HG03175 (cell line): ENCODE measurements around the gene KPNB1.

Experiments
- ATAC-seq: cut with Tn5 transposase; IDR thresholded peaks from one replicate; pipeline ENCODE4 v1.9.1; 2021; ENCODE audit warnings: mild to moderate bottlenecking, moderate library complexity; ENCODE audit not compliant: unreplicated experiment

KPNB1 gene

DNA sequence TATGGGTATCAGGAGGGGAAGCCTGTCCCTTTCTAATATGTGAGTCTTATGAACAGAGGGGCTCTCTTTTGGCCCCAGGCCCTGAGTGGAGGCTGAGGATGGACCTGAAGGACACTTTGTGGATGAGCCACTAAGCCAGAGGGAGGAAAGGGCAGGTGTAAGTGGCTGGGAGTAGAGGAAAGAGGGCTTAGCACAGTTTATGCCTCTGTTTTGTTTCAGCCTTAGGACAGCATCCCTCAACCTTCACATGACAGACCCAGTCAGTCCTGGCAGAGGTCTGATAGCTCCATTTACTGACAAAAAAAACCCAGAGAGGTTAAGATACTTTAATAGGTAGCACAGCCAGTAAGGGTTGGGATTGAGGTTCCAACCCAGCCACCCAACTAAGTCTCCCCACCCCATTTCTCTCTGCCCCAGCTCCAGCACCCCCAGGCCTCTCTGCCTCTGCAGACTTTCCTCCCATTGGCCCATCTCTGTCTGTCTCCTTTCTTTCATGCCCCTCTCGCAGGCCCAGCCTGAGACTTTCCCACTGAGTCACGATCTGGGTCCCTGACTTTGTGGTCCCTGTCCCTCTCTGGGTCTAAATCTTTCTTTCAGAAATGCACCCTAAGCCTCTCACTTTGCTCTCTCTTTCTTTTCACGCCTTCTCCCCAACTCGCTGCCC is 78.6 kb downstream of the KPNB1 start:
- no peak for ATAC-seq

DNA sequence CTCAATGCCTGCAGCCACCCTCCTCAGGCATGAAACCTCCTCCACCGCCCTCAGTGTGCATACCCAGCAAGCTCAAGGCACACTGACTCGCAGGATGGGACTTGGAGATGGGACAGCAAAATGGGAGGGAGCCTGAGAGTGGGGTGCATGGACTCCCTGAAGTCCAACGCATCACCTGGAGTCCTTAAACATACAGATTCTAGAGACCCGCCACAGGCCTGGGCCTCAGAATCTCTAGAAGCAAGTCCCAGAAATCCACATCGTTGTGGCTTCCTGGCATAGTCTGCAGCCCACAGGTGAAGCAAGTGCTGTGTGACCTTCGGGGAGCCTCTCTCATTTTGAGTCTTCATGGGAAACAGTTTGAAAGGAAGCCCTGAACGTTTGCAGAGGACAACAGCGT is 79.8 kb downstream of the KPNB1 start:
- ATAC-seq, result no peak

- no peak for ATAC-seq
Measured at GRCh38 chr17:47730681-47731080, 81.0 kb downstream of the KPNB1 start.

- ATAC-seq, result no peak
Measured at GRCh38 chr17:47731396-47731795, 81.7 kb downstream of the KPNB1 start.

DNA sequence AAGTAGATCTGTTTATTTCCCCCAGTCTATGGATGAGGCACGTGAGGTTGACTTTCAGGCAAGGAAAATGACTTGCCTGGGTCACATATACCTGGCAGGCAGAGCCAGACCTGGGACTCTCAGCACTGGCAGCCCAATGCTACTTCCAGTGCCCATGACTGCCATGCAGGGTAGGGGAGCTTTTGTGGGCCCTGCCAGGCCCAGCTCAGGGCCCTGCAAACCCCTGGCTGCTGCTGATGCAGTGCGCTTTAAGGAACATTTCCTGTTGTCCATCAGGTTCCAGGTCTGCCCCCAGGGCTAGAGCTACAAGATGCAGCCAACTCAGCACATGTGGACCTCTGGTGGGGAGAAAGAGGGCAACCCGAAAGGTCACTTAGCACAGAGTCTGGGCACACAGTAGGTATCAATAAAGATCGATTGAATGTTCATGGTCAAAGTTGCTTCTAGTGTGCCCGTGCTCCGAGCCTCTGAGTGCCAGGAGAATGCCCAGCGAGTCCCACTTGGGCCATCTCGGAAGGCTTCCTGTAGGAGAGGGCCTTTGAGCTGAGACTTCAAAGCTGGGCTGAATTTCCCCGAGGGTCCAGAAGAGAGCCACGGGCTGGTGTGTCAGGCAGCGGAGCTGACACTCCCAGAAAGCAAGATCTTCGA is 82.8 kb downstream of the KPNB1 start:
- ATAC-seq, result no peak

DNA sequence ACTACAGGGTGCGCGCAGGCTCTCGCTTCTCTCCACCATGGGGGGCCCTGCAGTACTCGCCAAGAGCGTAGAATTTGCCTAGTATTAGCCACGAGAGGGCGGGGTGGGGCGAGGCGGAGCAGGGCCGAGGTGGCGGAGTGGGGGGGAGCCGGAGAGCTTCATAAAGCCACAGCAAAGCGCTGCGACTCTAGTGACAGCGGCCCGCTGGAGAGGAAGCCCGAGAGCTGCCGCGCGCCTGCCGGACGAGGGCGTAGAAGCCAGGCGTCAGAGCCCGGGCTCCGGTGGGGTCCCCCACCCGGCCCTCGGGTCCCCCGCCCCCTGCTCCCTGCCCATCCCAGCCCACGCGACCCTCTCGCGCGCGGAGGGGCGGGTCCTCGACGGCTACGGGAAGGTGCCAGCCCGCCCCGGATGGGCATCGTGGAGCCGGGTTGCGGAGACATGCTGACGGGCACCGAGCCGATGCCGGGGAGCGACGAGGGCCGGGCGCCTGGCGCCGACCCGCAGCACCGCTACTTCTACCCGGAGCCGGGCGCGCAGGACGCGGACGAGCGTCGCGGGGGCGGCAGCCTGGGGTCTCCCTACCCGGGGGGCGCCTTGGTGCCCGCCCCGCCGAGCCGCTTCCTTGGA is 83.4 kb downstream of the KPNB1 start, which contains the start of gene TBX21:
TBX21 (plus strand) TSS at position 190 of the 627 bp plus-strand sequence; CDS start at position 409, 219 bp downstream.
- peak; percentile 56 for ATAC-seq

DNA sequence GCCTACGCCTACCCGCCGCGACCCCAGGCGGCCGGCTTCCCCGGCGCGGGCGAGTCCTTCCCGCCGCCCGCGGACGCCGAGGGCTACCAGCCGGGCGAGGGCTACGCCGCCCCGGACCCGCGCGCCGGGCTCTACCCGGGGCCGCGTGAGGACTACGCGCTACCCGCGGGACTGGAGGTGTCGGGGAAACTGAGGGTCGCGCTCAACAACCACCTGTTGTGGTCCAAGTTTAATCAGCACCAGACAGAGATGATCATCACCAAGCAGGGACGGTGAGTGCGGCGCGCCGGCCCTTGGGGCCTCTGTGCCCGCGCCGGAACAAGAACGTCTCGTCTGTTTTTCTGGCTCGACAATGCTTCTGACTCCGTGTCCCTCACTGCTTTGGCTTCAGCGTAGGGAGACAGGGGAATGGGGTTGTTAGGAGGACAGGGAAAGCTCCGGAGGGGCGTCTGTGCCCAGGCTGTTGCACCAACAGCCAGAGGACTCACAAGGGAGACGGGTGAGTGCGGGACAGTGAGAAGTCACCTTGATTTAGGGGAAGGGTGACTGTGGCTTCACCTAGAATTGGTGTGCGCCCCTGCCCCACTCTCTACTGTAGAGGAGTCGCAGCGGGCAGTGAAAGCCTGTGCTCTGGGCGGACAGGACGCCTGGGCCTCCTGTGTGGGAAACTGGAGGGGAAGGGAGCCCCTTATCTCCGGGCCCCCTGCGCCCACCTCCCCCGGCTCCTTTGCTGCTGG is 84.1 kb downstream of the KPNB1 start:
- ATAC-seq, result no peak

DNA sequence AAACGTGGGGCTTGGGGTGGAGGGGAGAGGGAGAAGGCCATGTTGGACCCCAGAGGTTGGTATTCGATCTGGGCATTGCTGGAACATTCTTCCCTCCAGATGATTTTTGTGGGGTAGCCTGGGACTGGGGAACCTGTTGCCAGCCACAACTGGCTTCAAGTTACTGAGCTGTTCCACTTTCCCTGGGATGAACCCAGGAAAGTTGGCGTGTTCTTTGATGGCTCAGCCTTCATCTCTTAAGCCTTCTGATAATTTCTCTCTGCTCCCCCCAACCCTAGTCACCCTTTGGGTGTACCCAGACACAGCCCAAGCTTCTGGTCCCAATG is 85.4 kb downstream of the KPNB1 start:
- no peak for ATAC-seq
